Neural cell (in vitro differentiated cells): ENCODE data around the gene SMAD7. TPM values are rescaled to one million over a fixed set of nuclear protein-coding genes. Genes with fewer than 3 reads are reported as not detected.

Source experiments
- H2AFZ ChIP-seq: fragments of 200-600, 300-800 bp; sonication (generic), shearing (Covaris generic); 2 replicates; pipeline ENCODE4 v1.6.0; 2014; ENCODE audit warnings: low read depth, mild to moderate bottlenecking, antibody characterized with exemption, low read length, moderate library complexity
- H3F3A ChIP-seq: fragments of 200-600 bp; shearing (Covaris generic); 2 replicates; pipeline ENCODE4 v1.6.1; 2016; ENCODE audit warnings: mild to moderate bottlenecking, moderate library complexity, mixed read lengths, antibody characterized with exemption, low read length; ENCODE audit not compliant: insufficient read depth, poor library complexity, severe bottlenecking
- H3K27ac ChIP-seq: fragments of 200-600, 300-800 bp; sonication (generic), shearing (Covaris generic); 2 replicates; pipeline ENCODE4 v1.5.1; 2014; ENCODE audit warnings: mild to moderate bottlenecking, low read length, moderate library complexity
- H3K27me3 ChIP-seq: fragments of 300-800, 200-600 bp; sonication (generic), shearing (Covaris generic); 2 replicates; pipeline ENCODE4 v1.6.0; 2014; ENCODE audit warnings: mild to moderate bottlenecking, low read depth, low read length, moderate library complexity; ENCODE audit not compliant: insufficient read depth
- H3K36me3 ChIP-seq: fragments of 300-800, 200-600 bp; sonication (generic), shearing (Covaris generic); 2 replicates; pipeline ENCODE4 v1.5.1; 2014; ENCODE audit warnings: mild to moderate bottlenecking, antibody characterized with exemption, low read length, moderate library complexity; ENCODE audit not compliant: insufficient read depth
- H3K4me2 ChIP-seq: fragments of 300-800, 200-600 bp; sonication (generic), shearing (Covaris generic); 2 replicates; pipeline ENCODE4 v1.6.0; 2014; ENCODE audit warnings: mild to moderate bottlenecking, low read length
- H3K4me3 ChIP-seq: fragments of 300-800, 200-600 bp; sonication (generic), shearing (Covaris generic); 2 replicates; pipeline ENCODE4 v1.5.1; 2014; ENCODE audit warnings: mild to moderate bottlenecking, low read length, moderate library complexity
- H3K79me2 ChIP-seq: fragments of 200-600 bp; shearing (Covaris generic); replicated peaks from 2 replicates; pipeline ENCODE4 v1.6.0; 2014; ENCODE audit warnings: mild to moderate bottlenecking, low read length, moderate library complexity; ENCODE audit not compliant: insufficient read depth
- H3K9ac ChIP-seq: fragments of 300-800, 200-600 bp; sonication (generic), shearing (Covaris generic); 2 replicates; pipeline ENCODE4 v1.6.1; 2016; ENCODE audit warnings: mild to moderate bottlenecking, low read length, mixed read lengths
- H3K9me2 ChIP-seq: fragments of 200-600 bp; shearing (Covaris generic); 2 replicates; pipeline ENCODE4 v1.6.1; 2016; ENCODE audit warnings: mild to moderate bottlenecking, low read length, mixed read lengths; ENCODE audit not compliant: insufficient read depth
- H3K9me3 ChIP-seq: fragments of 200-600, 300-800 bp; sonication (generic), shearing (Covaris generic); 2 replicates; pipeline ENCODE4 v1.6.1; 2016; ENCODE audit warnings: mild to moderate bottlenecking, mixed run types, low read length, moderate library complexity, mixed read lengths
- H4K20me1 ChIP-seq: fragments of 200-600 bp; shearing (Covaris generic); 2 replicates; pipeline ENCODE4 v1.6.1; 2016; ENCODE audit warnings: mild to moderate bottlenecking, mixed run types; ENCODE audit not compliant: insufficient read depth
- EP300 ChIP-seq: fragments of 450-650 bp; conservative IDR thresholded peaks from 2 replicates; pipeline ENCODE4 v1.6.1; 2014; ENCODE audit warnings: antibody characterized with exemption, mild to moderate bottlenecking, moderate library complexity; ENCODE audit not compliant: poor library complexity, severe bottlenecking
- EZH2 ChIP-seq: fragments of 200-600, 300-800 bp; shearing (Covaris generic), sonication (generic); IDR thresholded peaks from 2 replicates; pipeline ENCODE4 v1.6.1; 2014; ENCODE audit warnings: antibody characterized with exemption, low read length, borderline replicate concordance, mild to moderate bottlenecking; ENCODE audit not compliant: insufficient read depth, poor library complexity, severe bottlenecking
- MXI1 ChIP-seq: fragments of 450-650 bp; conservative IDR thresholded peaks from 2 replicates; pipeline ENCODE4 v1.6.1; 2014; ENCODE audit warnings: antibody characterized with exemption, mild to moderate bottlenecking; ENCODE audit not compliant: poor library complexity, severe bottlenecking
- POLR2AphosphoS5 ChIP-seq: IDR thresholded peaks from 2 replicates; pipeline ENCODE4 v1.6.1; 2012
- RAD21 ChIP-seq: fragments of 450-650 bp; conservative IDR thresholded peaks from 2 replicates; pipeline ENCODE4 v1.6.1; 2014; ENCODE audit warnings: antibody characterized with exemption, mild to moderate bottlenecking, moderate library complexity
- SMC3 ChIP-seq: fragments of 450-650 bp; conservative IDR thresholded peaks from 2 replicates; pipeline ENCODE4 v1.6.1; 2014; ENCODE audit warnings: antibody characterized with exemption, mild to moderate bottlenecking, moderate library complexity; ENCODE audit not compliant: poor library complexity
- TAF1 ChIP-seq: IDR thresholded peaks from 2 replicates; pipeline ENCODE4 v1.6.1; 2012; ENCODE audit warnings: low read depth
- polyA plus RNA-seq: library from polyadenylated mRNA; depleted of rRNA; stranded (reverse); fragments of >200 nt; gene quantifications from 2 replicates; pipeline ENCODE4 v1.2.3, GENCODE V29; 2014
- TF ChIP-seq, protein P1 (sequence below): IDR thresholded peaks from 2 replicates; pipeline ENCODE4 v1.6.1; 2012; ENCODE audit warnings: borderline replicate concordance
- TF ChIP-seq, protein P2 (sequence below): fragments of 450-650 bp; IDR thresholded peaks from 2 replicates; pipeline ENCODE4 v1.5.1; 2014; ENCODE audit warnings: antibody characterized with exemption, mild to moderate bottlenecking, moderate library complexity; ENCODE audit not compliant: poor library complexity, severe bottlenecking

Gene SMAD7
- polyA plus RNA-seq, 1 donor from 2014 or later, result 3.8 TPM

DNA sequence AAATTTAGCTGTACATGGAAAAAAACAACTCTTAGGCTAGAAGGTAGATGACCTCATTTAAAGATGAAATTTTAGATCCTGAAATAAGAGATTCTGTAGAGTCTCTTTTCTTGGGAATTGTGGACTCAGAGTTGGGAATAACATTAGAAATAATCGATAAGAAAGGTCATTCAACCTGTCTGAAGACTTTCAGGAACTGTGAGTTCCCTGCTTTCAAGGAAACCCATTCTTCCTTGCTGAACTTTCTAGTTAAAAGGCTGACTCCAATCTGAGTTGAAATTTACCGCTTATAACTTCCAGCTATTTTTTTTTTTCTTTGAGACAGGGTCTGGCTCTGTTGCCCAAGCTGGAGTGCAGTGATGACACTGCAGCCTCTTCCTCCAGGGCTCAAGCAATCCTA, 16.8 kb upstream of the SMAD7 start:
- H3K9ac ChIP-seq, result no peak overlapping the region
- H2AFZ ChIP-seq, result no peak overlapping the region
- H3K4me3 ChIP-seq, result no peak overlapping the region
- H3K9me2 ChIP-seq, result no peaks in the 10 kb centered on the region
- H3K79me2 ChIP-seq, result no peaks in the 10 kb centered on the region
- H3F3A ChIP-seq, result no peaks in the 10 kb centered on the region
- no peak for TF ChIP-seq RAD21
- TF ChIP-seq EP300, result no peak
- TF ChIP-seq, protein P1, sequence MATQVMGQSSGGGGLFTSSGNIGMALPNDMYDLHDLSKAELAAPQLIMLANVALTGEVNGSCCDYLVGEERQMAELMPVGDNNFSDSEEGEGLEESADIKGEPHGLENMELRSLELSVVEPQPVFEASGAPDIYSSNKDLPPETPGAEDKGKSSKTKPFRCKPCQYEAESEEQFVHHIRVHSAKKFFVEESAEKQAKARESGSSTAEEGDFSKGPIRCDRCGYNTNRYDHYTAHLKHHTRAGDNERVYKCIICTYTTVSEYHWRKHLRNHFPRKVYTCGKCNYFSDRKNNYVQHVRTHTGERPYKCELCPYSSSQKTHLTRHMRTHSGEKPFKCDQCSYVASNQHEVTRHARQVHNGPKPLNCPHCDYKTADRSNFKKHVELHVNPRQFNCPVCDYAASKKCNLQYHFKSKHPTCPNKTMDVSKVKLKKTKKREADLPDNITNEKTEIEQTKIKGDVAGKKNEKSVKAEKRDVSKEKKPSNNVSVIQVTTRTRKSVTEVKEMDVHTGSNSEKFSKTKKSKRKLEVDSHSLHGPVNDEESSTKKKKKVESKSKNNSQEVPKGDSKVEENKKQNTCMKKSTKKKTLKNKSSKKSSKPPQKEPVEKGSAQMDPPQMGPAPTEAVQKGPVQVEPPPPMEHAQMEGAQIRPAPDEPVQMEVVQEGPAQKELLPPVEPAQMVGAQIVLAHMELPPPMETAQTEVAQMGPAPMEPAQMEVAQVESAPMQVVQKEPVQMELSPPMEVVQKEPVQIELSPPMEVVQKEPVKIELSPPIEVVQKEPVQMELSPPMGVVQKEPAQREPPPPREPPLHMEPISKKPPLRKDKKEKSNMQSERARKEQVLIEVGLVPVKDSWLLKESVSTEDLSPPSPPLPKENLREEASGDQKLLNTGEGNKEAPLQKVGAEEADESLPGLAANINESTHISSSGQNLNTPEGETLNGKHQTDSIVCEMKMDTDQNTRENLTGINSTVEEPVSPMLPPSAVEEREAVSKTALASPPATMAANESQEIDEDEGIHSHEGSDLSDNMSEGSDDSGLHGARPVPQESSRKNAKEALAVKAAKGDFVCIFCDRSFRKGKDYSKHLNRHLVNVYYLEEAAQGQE, result no peak
- no peaks in the 10 kb centered on the region for H3K27me3 ChIP-seq
- H4K20me1 ChIP-seq, result no peaks in the 10 kb centered on the region
- no peak overlapping the region for H3K4me2 ChIP-seq
- H3K9me3 ChIP-seq, result no peaks in the 10 kb centered on the region
- no peaks in the 10 kb centered on the region for H3K36me3 ChIP-seq
- H3K27ac ChIP-seq, result no peak overlapping the region

DNA sequence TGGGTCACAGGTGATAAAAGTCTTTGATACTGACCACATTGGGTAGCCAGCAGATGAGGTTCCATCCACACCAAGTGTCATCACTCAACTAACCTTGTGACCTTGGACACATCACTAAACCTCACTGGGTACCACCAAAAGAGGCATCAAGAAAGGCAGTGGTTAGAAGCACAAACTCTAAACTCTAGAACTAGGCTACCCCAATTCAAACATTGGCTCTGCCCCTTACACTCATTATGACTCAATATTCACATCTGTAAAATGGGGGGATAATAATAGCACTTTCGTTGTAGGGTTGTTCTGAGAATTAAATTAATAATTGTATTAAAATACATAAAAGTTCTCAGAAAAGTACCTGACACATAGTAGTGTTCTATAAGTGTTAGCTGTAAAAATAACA, 15.8 kb upstream of the SMAD7 start:
- TF ChIP-seq, protein P2, sequence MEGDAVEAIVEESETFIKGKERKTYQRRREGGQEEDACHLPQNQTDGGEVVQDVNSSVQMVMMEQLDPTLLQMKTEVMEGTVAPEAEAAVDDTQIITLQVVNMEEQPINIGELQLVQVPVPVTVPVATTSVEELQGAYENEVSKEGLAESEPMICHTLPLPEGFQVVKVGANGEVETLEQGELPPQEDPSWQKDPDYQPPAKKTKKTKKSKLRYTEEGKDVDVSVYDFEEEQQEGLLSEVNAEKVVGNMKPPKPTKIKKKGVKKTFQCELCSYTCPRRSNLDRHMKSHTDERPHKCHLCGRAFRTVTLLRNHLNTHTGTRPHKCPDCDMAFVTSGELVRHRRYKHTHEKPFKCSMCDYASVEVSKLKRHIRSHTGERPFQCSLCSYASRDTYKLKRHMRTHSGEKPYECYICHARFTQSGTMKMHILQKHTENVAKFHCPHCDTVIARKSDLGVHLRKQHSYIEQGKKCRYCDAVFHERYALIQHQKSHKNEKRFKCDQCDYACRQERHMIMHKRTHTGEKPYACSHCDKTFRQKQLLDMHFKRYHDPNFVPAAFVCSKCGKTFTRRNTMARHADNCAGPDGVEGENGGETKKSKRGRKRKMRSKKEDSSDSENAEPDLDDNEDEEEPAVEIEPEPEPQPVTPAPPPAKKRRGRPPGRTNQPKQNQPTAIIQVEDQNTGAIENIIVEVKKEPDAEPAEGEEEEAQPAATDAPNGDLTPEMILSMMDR, result no peak
- TF ChIP-seq EZH2 (no peak), EP300 (no peak), SMC3 (no peak), RAD21 (no peak), TAF1 (no peak), MXI1 (no peak), POLR2AphosphoS5 (no peak)
- TF ChIP-seq, protein P1, result no peak
- H4K20me1 ChIP-seq, result no peaks in the 10 kb centered on the region
- no peaks in the 10 kb centered on the region for H3K79me2 ChIP-seq
- no peaks in the 10 kb centered on the region for H3K27me3 ChIP-seq
- no peak overlapping the region for H3K4me2 ChIP-seq
- no peak overlapping the region for H3K4me3 ChIP-seq
- H3K9ac ChIP-seq, result no peak overlapping the region
- H2AFZ ChIP-seq, result no peak overlapping the region
- no peak overlapping the region for H3K27ac ChIP-seq
- H3K36me3 ChIP-seq, result no peaks in the 10 kb centered on the region
- H3K9me3 ChIP-seq, result no peaks in the 10 kb centered on the region
- no peaks in the 10 kb centered on the region for H3K9me2 ChIP-seq
- H3F3A ChIP-seq, result no peaks in the 10 kb centered on the region
